Neural cell (in vitro differentiated cells): ENCODE data around the gene AGPS. TPM values are rescaled to one million over a fixed set of nuclear protein-coding genes. Genes with fewer than 3 reads are reported as not detected.

Experiments used
- H2AFZ ChIP-seq: fragments of 200-600, 300-800 bp; sonication (generic), shearing (Covaris generic); 2 replicates; pipeline ENCODE4 v1.6.0; 2014; ENCODE audit warnings: low read depth, mild to moderate bottlenecking, antibody characterized with exemption, low read length, moderate library complexity
- H3F3A ChIP-seq: fragments of 200-600 bp; shearing (Covaris generic); 2 replicates; pipeline ENCODE4 v1.6.1; 2016; ENCODE audit warnings: mild to moderate bottlenecking, moderate library complexity, mixed read lengths, antibody characterized with exemption, low read length; ENCODE audit not compliant: insufficient read depth, poor library complexity, severe bottlenecking
- H3K27ac ChIP-seq: fragments of 200-600, 300-800 bp; sonication (generic), shearing (Covaris generic); 2 replicates; pipeline ENCODE4 v1.5.1; 2014; ENCODE audit warnings: mild to moderate bottlenecking, low read length, moderate library complexity
- H3K27me3 ChIP-seq: fragments of 300-800, 200-600 bp; sonication (generic), shearing (Covaris generic); 2 replicates; pipeline ENCODE4 v1.6.0; 2014; ENCODE audit warnings: mild to moderate bottlenecking, low read depth, low read length, moderate library complexity; ENCODE audit not compliant: insufficient read depth
- H3K36me3 ChIP-seq: fragments of 300-800, 200-600 bp; sonication (generic), shearing (Covaris generic); 2 replicates; pipeline ENCODE4 v1.5.1; 2014; ENCODE audit warnings: mild to moderate bottlenecking, antibody characterized with exemption, low read length, moderate library complexity; ENCODE audit not compliant: insufficient read depth
- H3K4me2 ChIP-seq: fragments of 300-800, 200-600 bp; sonication (generic), shearing (Covaris generic); 2 replicates; pipeline ENCODE4 v1.6.0; 2014; ENCODE audit warnings: mild to moderate bottlenecking, low read length
- H3K4me3 ChIP-seq: fragments of 300-800, 200-600 bp; sonication (generic), shearing (Covaris generic); 2 replicates; pipeline ENCODE4 v1.5.1; 2014; ENCODE audit warnings: mild to moderate bottlenecking, low read length, moderate library complexity
- H3K79me2 ChIP-seq: fragments of 200-600 bp; shearing (Covaris generic); replicated peaks from 2 replicates; pipeline ENCODE4 v1.6.0; 2014; ENCODE audit warnings: mild to moderate bottlenecking, low read length, moderate library complexity; ENCODE audit not compliant: insufficient read depth
- H3K9ac ChIP-seq: fragments of 300-800, 200-600 bp; sonication (generic), shearing (Covaris generic); 2 replicates; pipeline ENCODE4 v1.6.1; 2016; ENCODE audit warnings: mild to moderate bottlenecking, low read length, mixed read lengths
- H3K9me2 ChIP-seq: fragments of 200-600 bp; shearing (Covaris generic); 2 replicates; pipeline ENCODE4 v1.6.1; 2016; ENCODE audit warnings: mild to moderate bottlenecking, low read length, mixed read lengths; ENCODE audit not compliant: insufficient read depth
- H3K9me3 ChIP-seq: fragments of 200-600, 300-800 bp; sonication (generic), shearing (Covaris generic); 2 replicates; pipeline ENCODE4 v1.6.1; 2016; ENCODE audit warnings: mild to moderate bottlenecking, mixed run types, low read length, moderate library complexity, mixed read lengths
- H4K20me1 ChIP-seq: fragments of 200-600 bp; shearing (Covaris generic); 2 replicates; pipeline ENCODE4 v1.6.1; 2016; ENCODE audit warnings: mild to moderate bottlenecking, mixed run types; ENCODE audit not compliant: insufficient read depth
- EP300 ChIP-seq: fragments of 450-650 bp; conservative IDR thresholded peaks from 2 replicates; pipeline ENCODE4 v1.6.1; 2014; ENCODE audit warnings: antibody characterized with exemption, mild to moderate bottlenecking, moderate library complexity; ENCODE audit not compliant: poor library complexity, severe bottlenecking
- EZH2 ChIP-seq: fragments of 200-600, 300-800 bp; shearing (Covaris generic), sonication (generic); IDR thresholded peaks from 2 replicates; pipeline ENCODE4 v1.6.1; 2014; ENCODE audit warnings: antibody characterized with exemption, low read length, borderline replicate concordance, mild to moderate bottlenecking; ENCODE audit not compliant: insufficient read depth, poor library complexity, severe bottlenecking
- MXI1 ChIP-seq: fragments of 450-650 bp; conservative IDR thresholded peaks from 2 replicates; pipeline ENCODE4 v1.6.1; 2014; ENCODE audit warnings: antibody characterized with exemption, mild to moderate bottlenecking; ENCODE audit not compliant: poor library complexity, severe bottlenecking
- POLR2AphosphoS5 ChIP-seq: IDR thresholded peaks from 2 replicates; pipeline ENCODE4 v1.6.1; 2012
- RAD21 ChIP-seq: fragments of 450-650 bp; conservative IDR thresholded peaks from 2 replicates; pipeline ENCODE4 v1.6.1; 2014; ENCODE audit warnings: antibody characterized with exemption, mild to moderate bottlenecking, moderate library complexity
- SMC3 ChIP-seq: fragments of 450-650 bp; conservative IDR thresholded peaks from 2 replicates; pipeline ENCODE4 v1.6.1; 2014; ENCODE audit warnings: antibody characterized with exemption, mild to moderate bottlenecking, moderate library complexity; ENCODE audit not compliant: poor library complexity
- TAF1 ChIP-seq: IDR thresholded peaks from 2 replicates; pipeline ENCODE4 v1.6.1; 2012; ENCODE audit warnings: low read depth
- polyA plus RNA-seq: library from polyadenylated mRNA; depleted of rRNA; stranded (reverse); fragments of >200 nt; gene quantifications from 2 replicates; pipeline ENCODE4 v1.2.3, GENCODE V29; 2014
- TF ChIP-seq, protein P1 (sequence below): IDR thresholded peaks from 2 replicates; pipeline ENCODE4 v1.6.1; 2012; ENCODE audit warnings: borderline replicate concordance
- TF ChIP-seq, protein P2 (sequence below): fragments of 450-650 bp; IDR thresholded peaks from 2 replicates; pipeline ENCODE4 v1.5.1; 2014; ENCODE audit warnings: antibody characterized with exemption, mild to moderate bottlenecking, moderate library complexity; ENCODE audit not compliant: poor library complexity, severe bottlenecking

AGPS gene
- polyA plus RNA-seq, 1 donor from 2014 or later, result 31.0 TPM

- Histone ChIP-seq H4K20me1 (no peaks in the 10 kb centered on the region), H3K4me3 (no peak overlapping the region), H3K79me2 (no peaks in the 10 kb centered on the region), H3K27ac (no peak overlapping the region), H3K9ac (no peak overlapping the region), H3K27me3 (no peaks in the 10 kb centered on the region), H2AFZ (no peak overlapping the region), H3K9me2 (no peaks in the 10 kb centered on the region), H3K4me2 (no peak overlapping the region), H3K36me3 (no peaks in the 10 kb centered on the region), H3F3A (no peaks in the 10 kb centered on the region), H3K9me3 (no peaks in the 10 kb centered on the region)
- TF ChIP-seq MXI1, result no peak
- no peak for TF ChIP-seq POLR2AphosphoS5
- TF ChIP-seq, protein P1, sequence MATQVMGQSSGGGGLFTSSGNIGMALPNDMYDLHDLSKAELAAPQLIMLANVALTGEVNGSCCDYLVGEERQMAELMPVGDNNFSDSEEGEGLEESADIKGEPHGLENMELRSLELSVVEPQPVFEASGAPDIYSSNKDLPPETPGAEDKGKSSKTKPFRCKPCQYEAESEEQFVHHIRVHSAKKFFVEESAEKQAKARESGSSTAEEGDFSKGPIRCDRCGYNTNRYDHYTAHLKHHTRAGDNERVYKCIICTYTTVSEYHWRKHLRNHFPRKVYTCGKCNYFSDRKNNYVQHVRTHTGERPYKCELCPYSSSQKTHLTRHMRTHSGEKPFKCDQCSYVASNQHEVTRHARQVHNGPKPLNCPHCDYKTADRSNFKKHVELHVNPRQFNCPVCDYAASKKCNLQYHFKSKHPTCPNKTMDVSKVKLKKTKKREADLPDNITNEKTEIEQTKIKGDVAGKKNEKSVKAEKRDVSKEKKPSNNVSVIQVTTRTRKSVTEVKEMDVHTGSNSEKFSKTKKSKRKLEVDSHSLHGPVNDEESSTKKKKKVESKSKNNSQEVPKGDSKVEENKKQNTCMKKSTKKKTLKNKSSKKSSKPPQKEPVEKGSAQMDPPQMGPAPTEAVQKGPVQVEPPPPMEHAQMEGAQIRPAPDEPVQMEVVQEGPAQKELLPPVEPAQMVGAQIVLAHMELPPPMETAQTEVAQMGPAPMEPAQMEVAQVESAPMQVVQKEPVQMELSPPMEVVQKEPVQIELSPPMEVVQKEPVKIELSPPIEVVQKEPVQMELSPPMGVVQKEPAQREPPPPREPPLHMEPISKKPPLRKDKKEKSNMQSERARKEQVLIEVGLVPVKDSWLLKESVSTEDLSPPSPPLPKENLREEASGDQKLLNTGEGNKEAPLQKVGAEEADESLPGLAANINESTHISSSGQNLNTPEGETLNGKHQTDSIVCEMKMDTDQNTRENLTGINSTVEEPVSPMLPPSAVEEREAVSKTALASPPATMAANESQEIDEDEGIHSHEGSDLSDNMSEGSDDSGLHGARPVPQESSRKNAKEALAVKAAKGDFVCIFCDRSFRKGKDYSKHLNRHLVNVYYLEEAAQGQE, result no peak
- no peak for TF ChIP-seq SMC3
Measured at GRCh38 chr2:177344316-177344715, 48.3 kb upstream of the AGPS start.

DNA sequence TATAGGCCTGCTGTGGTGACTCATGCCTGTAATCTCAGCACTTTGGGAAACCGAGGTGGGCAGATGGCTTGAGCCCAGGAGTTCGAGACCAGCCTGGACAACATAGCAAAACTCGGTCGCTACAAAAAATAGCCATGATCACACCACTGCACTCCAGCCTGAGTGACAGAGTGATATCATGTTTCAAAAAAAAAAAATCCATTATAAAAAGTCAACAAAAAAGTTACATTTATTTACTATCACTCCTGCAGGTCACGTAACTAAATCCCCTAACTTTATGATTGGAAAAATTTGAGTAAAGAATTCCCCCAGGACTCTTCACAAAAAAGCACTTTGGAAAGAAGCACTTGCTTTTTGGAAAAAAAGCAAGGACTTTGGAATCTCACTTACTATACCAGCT is 46.4 kb upstream of the AGPS start:
- no peaks in the 10 kb centered on the region for H4K20me1 ChIP-seq
- TF ChIP-seq, protein P1, result no peak
- no peak for TF ChIP-seq EZH2
- TF ChIP-seq RAD21, result no peak
- TF ChIP-seq POLR2AphosphoS5, result no peak
- no peak for TF ChIP-seq TAF1
- TF ChIP-seq MXI1, result no peak
- no peak for TF ChIP-seq EP300
- TF ChIP-seq, protein P2, sequence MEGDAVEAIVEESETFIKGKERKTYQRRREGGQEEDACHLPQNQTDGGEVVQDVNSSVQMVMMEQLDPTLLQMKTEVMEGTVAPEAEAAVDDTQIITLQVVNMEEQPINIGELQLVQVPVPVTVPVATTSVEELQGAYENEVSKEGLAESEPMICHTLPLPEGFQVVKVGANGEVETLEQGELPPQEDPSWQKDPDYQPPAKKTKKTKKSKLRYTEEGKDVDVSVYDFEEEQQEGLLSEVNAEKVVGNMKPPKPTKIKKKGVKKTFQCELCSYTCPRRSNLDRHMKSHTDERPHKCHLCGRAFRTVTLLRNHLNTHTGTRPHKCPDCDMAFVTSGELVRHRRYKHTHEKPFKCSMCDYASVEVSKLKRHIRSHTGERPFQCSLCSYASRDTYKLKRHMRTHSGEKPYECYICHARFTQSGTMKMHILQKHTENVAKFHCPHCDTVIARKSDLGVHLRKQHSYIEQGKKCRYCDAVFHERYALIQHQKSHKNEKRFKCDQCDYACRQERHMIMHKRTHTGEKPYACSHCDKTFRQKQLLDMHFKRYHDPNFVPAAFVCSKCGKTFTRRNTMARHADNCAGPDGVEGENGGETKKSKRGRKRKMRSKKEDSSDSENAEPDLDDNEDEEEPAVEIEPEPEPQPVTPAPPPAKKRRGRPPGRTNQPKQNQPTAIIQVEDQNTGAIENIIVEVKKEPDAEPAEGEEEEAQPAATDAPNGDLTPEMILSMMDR, result no peak
- no peak for TF ChIP-seq SMC3
- no peaks in the 10 kb centered on the region for H3K9me2 ChIP-seq
- no peak overlapping the region for H3K4me2 ChIP-seq
- no peak overlapping the region for H3K27ac ChIP-seq
- H3K9me3 ChIP-seq, result no peaks in the 10 kb centered on the region
- H3K79me2 ChIP-seq, result no peaks in the 10 kb centered on the region
- no peak overlapping the region for H3K4me3 ChIP-seq
- H3K27me3 ChIP-seq, result no peaks in the 10 kb centered on the region
- H3K9ac ChIP-seq, result no peak overlapping the region
- no peaks in the 10 kb centered on the region for H3K36me3 ChIP-seq
- H2AFZ ChIP-seq, result no peak overlapping the region
- no peaks in the 10 kb centered on the region for H3F3A ChIP-seq
